AG09319 (cell line): ENCODE data around the gene MAOB.

Experiments
- DNase-seq: peaks from one replicate; pipeline ENCODE4 v3.0.0-alpha.2; 2010; ENCODE audit warnings: low read depth; ENCODE audit errors: extremely low read depth
- TF ChIP-seq, protein P1 (sequence below): IDR thresholded peaks from 2 replicates; pipeline ENCODE4 v1.5.1; 2011; ENCODE audit warnings: low read depth, mild to moderate bottlenecking, inconsistent platforms, low read length, moderate library complexity

Gene MAOB

DNA sequence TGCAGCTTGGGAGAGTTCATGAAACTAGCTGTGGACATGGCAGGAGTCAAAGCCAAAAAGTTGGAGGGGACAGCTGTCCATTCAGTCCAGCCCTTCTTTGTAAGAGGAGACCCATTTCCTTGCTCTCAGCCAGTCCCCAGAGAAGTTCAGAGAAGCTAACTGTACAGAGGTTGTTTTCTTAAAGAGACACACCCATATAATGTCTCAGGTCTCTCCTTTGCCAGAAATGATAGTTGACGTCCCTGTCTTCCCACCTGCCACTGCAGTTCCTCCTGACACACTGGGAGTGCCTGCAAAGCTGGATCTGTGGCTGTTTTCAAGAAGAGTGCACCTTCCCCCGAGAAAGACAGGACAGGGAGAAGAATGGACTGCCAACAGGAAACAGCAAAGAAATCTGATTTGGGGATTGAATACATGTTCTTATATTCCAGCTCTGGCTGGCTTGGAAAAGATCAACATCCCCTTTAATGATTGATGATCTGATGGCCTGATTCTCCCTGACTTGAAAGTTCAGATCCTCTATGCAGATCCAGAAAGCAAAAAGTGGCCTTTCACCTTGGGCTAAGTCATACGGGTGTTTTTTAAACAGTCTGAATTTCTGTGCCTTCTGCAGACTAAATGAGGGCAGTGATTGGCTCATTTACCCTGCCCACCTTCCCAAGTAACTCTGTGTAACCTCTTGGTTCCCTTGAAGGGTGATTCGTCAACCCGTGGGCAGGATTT lies 139.0 kb downstream of the MAOB start:
- no peak for DNase-seq
- TF ChIP-seq, protein P1, sequence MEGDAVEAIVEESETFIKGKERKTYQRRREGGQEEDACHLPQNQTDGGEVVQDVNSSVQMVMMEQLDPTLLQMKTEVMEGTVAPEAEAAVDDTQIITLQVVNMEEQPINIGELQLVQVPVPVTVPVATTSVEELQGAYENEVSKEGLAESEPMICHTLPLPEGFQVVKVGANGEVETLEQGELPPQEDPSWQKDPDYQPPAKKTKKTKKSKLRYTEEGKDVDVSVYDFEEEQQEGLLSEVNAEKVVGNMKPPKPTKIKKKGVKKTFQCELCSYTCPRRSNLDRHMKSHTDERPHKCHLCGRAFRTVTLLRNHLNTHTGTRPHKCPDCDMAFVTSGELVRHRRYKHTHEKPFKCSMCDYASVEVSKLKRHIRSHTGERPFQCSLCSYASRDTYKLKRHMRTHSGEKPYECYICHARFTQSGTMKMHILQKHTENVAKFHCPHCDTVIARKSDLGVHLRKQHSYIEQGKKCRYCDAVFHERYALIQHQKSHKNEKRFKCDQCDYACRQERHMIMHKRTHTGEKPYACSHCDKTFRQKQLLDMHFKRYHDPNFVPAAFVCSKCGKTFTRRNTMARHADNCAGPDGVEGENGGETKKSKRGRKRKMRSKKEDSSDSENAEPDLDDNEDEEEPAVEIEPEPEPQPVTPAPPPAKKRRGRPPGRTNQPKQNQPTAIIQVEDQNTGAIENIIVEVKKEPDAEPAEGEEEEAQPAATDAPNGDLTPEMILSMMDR = no peak

DNA sequence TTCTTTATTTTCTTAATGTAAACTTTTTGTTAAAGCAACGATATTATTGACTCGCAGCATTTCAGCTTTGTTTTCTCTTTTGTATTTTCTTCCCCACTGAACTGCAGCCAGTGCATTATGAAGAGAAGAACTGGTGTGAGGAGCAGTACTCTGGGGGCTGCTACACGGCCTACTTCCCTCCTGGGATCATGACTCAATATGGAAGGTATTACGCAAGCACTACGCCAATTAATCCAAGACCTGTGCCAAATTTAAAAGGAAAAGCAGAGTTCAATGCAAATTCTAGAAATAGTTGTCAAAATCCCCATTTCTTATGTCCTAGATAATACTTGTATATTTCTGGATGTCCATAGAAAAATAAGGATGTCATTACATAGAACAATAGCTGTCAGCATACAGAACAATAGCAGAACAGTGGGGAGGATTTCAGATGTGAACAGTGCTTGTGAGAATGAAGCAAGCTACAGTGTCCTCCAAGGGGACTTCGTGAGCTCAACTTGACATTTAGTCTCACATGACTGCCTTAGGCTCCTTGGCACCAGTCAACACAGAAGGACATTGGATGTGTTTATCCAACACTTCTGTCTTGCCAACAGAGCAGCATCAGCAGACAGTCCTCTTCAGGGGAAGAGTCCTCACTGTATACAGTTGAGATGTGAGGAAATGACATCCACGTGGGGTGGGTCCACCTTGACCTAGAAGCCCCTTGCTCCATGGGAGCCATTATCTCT lies 140.2 kb downstream of the MAOB start:
- no peak for DNase-seq
- TF ChIP-seq, protein P1 = no peak

DNA sequence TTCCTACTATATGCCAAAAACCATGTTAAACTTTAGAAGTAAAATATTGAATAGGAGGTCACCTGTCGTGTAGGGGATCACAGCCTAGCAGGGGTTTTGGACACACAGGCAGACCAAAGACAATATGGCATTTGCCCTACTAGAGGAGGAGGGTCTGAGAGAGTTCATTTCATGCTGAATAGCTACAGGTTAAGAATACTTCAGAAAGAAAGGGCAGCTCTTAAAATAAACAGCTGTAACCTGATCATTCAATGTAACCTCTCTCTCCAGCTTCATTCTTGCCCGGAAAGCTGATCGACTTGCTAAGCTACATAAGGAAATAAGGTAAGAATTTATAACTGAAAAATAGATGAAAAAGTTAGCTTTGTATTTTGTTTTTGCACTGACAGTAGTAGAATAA lies 146.3 kb downstream of the MAOB start:
- TF ChIP-seq, protein P1 = no peak
- no peak for DNase-seq

DNA sequence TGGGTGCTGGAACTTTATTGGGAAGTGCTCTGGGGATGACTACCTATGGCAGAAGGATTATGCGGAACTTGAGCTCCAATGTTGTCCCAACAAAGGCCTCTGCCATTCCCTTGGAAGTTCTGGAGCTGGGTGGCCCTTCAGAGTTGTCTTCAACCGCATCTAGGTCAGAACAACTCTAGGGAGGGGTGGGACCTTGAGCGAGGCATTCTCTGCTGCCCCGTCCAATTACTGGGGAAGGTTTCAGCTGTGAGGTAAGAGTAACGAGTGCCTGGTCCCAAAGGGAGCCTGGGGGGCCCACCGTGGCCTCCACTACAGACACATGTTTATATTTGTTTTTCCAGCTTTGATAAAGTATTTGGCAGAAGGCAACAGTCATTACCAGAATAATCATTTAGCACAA lies 146.7 kb downstream of the MAOB start:
- TF ChIP-seq, protein P1 = no peak
- no peak for DNase-seq

DNA sequence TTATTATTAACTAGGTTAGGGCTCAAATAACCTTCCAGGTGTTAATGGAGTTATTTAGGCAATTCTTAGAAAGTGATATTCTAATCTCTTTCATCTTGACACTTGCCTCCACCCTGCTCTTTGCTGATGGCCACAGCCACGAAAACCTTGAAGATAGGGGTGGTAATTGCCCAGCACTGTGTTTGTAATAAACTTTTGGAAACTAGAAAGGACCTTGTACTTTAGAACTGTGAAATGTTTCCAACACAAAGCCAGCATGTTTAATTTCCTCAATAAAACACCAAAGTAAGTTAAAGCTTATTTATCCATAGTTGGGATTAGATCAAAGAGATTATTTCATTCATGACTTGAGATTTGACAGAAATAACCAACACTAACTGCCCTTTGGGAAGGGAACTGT lies 147.8 kb downstream of the MAOB start:
- TF ChIP-seq, protein P1 = no peak
- no peak for DNase-seq

DNA sequence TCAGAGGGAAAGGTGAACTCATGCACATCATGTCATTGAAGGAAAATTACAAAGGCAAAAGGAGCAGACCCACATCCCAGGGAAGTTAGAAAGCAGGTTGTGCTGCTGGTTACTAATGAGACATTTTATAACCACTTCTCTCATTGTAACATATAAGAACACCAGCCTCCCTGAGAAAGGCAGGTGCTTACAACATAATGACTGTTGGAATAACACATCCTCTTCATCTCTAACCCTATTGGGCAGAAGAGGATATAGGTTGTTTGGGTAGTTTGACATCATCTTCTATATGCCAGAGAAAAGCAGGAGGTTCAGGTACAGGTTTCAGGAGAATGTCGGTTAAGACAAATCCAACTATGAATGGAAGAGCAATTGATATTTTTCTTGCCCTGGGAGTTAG lies 148.6 kb downstream of the MAOB start:
- TF ChIP-seq, protein P1 = no peak
- no peak for DNase-seq

DNA sequence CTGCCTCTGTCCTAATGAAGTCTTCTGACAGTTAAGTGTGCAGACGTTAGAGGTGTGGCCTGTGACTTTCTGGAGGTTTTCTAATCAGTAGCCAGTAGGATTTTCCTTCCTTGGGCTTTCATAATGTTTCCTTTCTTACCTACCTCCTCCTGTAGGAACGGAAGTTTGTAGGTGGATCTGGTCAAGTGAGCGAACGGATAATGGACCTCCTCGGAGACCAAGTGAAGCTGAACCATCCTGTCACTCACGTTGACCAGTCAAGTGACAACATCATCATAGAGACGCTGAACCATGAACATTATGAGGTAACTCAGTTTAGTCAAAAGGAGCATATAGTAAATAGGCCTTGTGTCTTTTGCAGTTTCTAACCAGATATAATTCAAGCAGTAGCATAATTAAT lies 151.2 kb downstream of the MAOB start:
- TF ChIP-seq, protein P1 = no peak
- no peak for DNase-seq
